OCI-LY1 (cell line): Measurements from ENCODE around the gene GABRD.

Experiments
- EZH2 ChIP-seq: fragments of 200-600 bp; sonication (generic), shearing (Covaris generic); IDR thresholded peaks from 2 replicates; pipeline ENCODE4 v1.8.0; 2017; ENCODE audit warnings: borderline replicate concordance, mixed run types, mild to moderate bottlenecking, antibody characterized with exemption, low read length, moderate library complexity, mixed read lengths
- TF ChIP-seq, protein P1 (sequence below): fragments of 200-600 bp; sonication (generic), shearing (Covaris generic); IDR thresholded peaks from 2 replicates; pipeline ENCODE4 v1.5.1; 2017; ENCODE audit warnings: mild to moderate bottlenecking, antibody characterized with exemption, low read length, moderate library complexity, mixed read lengths

- TF ChIP-seq, protein P1, sequence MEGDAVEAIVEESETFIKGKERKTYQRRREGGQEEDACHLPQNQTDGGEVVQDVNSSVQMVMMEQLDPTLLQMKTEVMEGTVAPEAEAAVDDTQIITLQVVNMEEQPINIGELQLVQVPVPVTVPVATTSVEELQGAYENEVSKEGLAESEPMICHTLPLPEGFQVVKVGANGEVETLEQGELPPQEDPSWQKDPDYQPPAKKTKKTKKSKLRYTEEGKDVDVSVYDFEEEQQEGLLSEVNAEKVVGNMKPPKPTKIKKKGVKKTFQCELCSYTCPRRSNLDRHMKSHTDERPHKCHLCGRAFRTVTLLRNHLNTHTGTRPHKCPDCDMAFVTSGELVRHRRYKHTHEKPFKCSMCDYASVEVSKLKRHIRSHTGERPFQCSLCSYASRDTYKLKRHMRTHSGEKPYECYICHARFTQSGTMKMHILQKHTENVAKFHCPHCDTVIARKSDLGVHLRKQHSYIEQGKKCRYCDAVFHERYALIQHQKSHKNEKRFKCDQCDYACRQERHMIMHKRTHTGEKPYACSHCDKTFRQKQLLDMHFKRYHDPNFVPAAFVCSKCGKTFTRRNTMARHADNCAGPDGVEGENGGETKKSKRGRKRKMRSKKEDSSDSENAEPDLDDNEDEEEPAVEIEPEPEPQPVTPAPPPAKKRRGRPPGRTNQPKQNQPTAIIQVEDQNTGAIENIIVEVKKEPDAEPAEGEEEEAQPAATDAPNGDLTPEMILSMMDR: no peak
- no peak for TF ChIP-seq EZH2
Measured at GRCh38 chr1:2067393-2067792, 48.2 kb downstream of the GABRD start.
